ENCODE results near the gene YY1. TPM values are rescaled to one million over a fixed set of nuclear protein-coding genes. Genes with fewer than 3 reads are reported as not detected.

The YY1 gene
- total RNA-seq, 1 donor from 2014 or later, result 70.0 TPM

- H3K27ac Mint-ChIP-seq (ENCODE audit: unreplicated experiment), result no peak overlapping the region
- peaks cover 37% of the 10 kb centered on the region for H3K4me1 Mint-ChIP-seq (ENCODE audit: low read depth)
- no peak for DNase-seq (ENCODE audit: low spot score)
- H3K9me3 Mint-ChIP-seq (ENCODE audit: low read depth), result no peaks in the 10 kb centered on the region
- TF ChIP-seq CTCF (IDR thresholded peaks at IDR 0.05), result no peak
- no peak overlapping the region for H3K4me3 Mint-ChIP-seq (ENCODE audit: unreplicated experiment)
- no peaks in the 10 kb centered on the region for H3K27me3 Mint-ChIP-seq (ENCODE audit: low read depth)
- no peaks in the 10 kb centered on the region for H3K36me3 Mint-ChIP-seq (ENCODE audit: low read depth)
These were observed 65.0 kb downstream of the YY1 start for GRCh38 chr14:100303925-100304324.

GRCh38 chr14:100304825-100305323 lies 65.9 kb downstream of the YY1 start:
- Mint-ChIP-seq H3K4me3 (ENCODE audit: unreplicated experiment) (peak overlapping the region; percentile 80), H3K36me3 (ENCODE audit: low read depth) (no peaks in the 10 kb centered on the region), H3K27me3 (ENCODE audit: low read depth) (no peaks in the 10 kb centered on the region), H3K9me3 (ENCODE audit: low read depth) (no peaks in the 10 kb centered on the region), H3K27ac (ENCODE audit: unreplicated experiment) (peak overlapping the region; percentile 88), H3K4me1 (ENCODE audit: low read depth) (peaks cover 42% of the 10 kb centered on the region)
- TF ChIP-seq CTCF (IDR thresholded peaks at IDR 0.05), result peak; percentile 27
- no peak for DNase-seq (ENCODE audit: low spot score)

- Mint-ChIP-seq H3K27me3 (ENCODE audit: low read depth) (no peaks in the 10 kb centered on the region), H3K4me3 (ENCODE audit: unreplicated experiment) (peak overlapping the region; percentile 80), H3K36me3 (ENCODE audit: low read depth) (no peaks in the 10 kb centered on the region), H3K27ac (ENCODE audit: unreplicated experiment) (peak overlapping the region; percentile 88), H3K4me1 (ENCODE audit: low read depth) (peaks cover 42% of the 10 kb centered on the region), H3K9me3 (ENCODE audit: low read depth) (no peaks in the 10 kb centered on the region)
- TF ChIP-seq CTCF (IDR thresholded peaks at IDR 0.05), result no peak
- no peak for DNase-seq (ENCODE audit: low spot score)
These were observed 66.6 kb downstream of the YY1 start for GRCh38 chr14:100305324-100306100.

GRCh38 chr14:100306101-100306997 lies 67.4 kb downstream of the YY1 start, which contains the start of gene SLC25A29:
SLC25A29 (minus strand) TSS chr14:100306444; CDS start chr14:100306232, 212 bp downstream.
- H3K27me3 Mint-ChIP-seq (ENCODE audit: low read depth), result no peaks in the 10 kb centered on the region

More at GRCh38 chr14:100306101-100306997, 67.4 kb downstream of the YY1 start, which contains the start of gene SLC25A29:
- TF ChIP-seq CTCF (IDR thresholded peaks at IDR 0.05), result no peak
- Mint-ChIP-seq H3K9me3 (ENCODE audit: low read depth) (no peaks in the 10 kb centered on the region), H3K27ac (ENCODE audit: unreplicated experiment) (peak within 1 kb of the TSS; percentile 88), H3K4me3 (ENCODE audit: unreplicated experiment) (peak within 1 kb of the TSS; percentile 80), H3K36me3 (ENCODE audit: low read depth) (no peaks in the 10 kb centered on the region), H3K4me1 (ENCODE audit: low read depth) (peaks cover 42% of the 10 kb centered on the region)
- no peak for DNase-seq (ENCODE audit: low spot score)

All from chondrocyte (in vitro differentiated cells).